ENCODE data around the gene PLK3.
"Not testable (repeated sequence)": the region's sequence is repeated elsewhere in the genome, so short reads cannot be mapped to it uniquely, and the experiment has no call there.

Gene PLK3

GRCh38 chr1:44788120-44788860 lies 11.9 kb upstream of the PLK3 start, which contains the start of gene BEST4:
BEST4 (minus strand) TSS chr1:44788170; CDS start chr1:44787705, 465 bp downstream.
- DNase-seq: no peak

GRCh38 chr1:44790968-44791801 lies 9.0 kb upstream of the PLK3 start:
- no peak for DNase-seq

GRCh38 chr1:44792736-44793502 lies 7.3 kb upstream of the PLK3 start:
- DNase-seq: no peak

GRCh38 chr1:44797886-44798285 lies 2.3 kb upstream of the PLK3 start:
- not testable (repeated sequence) for DNase-seq

- no peak for DNase-seq
These were observed 1.5 kb upstream of the PLK3 start for GRCh38 chr1:44798481-44799365.

- no peak for DNase-seq
These were observed 1.5 kb downstream of the PLK3 start for GRCh38 chr1:44801491-44802305.

GRCh38 chr1:44802306-44803061 lies 2.3 kb downstream of the PLK3 start:
- DNase-seq: no peak

GRCh38 chr1:44803062-44803311 lies 2.8 kb downstream of the PLK3 start:
- DNase-seq: no peak

- DNase-seq: no peak
These were observed 3.3 kb downstream of the PLK3 start for GRCh38 chr1:44803312-44804095.

- DNase-seq: no peak
These were observed 5.3 kb downstream of the PLK3 start for GRCh38 chr1:44805311-44806024.

GRCh38 chr1:44806025-44806703 lies 6.0 kb downstream of the PLK3 start:
- no peak for DNase-seq

- DNase-seq: no peak
These were observed 6.7 kb downstream of the PLK3 start, which contains the start of gene DYNLT4 for GRCh38 chr1:44806704-44807363. DYNLT4 (minus strand) TSS chr1:44807351; CDS start chr1:44806668, 683 bp downstream.

GRCh38 chr1:44807364-44808062 lies 7.3 kb downstream of the PLK3 start:
- DNase-seq: no peak

GRCh38 chr1:44808063-44808937 lies 8.1 kb downstream of the PLK3 start, which contains the start of gene BTBD19:
BTBD19 (plus strand) TSS chr1:44808523; CDS start chr1:44808821, 298 bp downstream.
- no peak for DNase-seq

- no peak for DNase-seq
These were observed 9.1 kb downstream of the PLK3 start for GRCh38 chr1:44808938-44809917.

All from NCI-H1930 (cell line).